Pancreas (tissue), 10 donors: Measurements from ENCODE around the gene ESPNL. TPM values are rescaled to one million over a fixed set of nuclear protein-coding genes. Genes with fewer than 3 reads are reported as not detected.
A peak's percentile ranks its signal among the peaks of the same experiment; 100 is the strongest.

Source experiments
- ATAC-seq, 4 donors: fragments of 200-7000 bp; cut with Tn5 transposase; one replicate each; pipeline versions ENCODE4 v1.8.0 to v1.9.1; 2020; ENCODE audit warnings: mild to moderate bottlenecking in 4 of 4, moderate library complexity in 4 of 4
- DNase-seq, 6 donors: peaks; one replicate each; pipeline ENCODE4 v3.0.0-alpha.2; 2020
- FAIRE-seq: peaks from 2 replicates; lab custom pipeline; 2012; peaks lifted over from hg19 to GRCh38; lab: Jason Lieb, UNC
- H3K27ac ChIP-seq, 4 donors: fragments of 200-600 bp; sonication (generic); 1 replicate in 3 of 4; 2 replicates in 1 of 4; pipeline versions ENCODE4 v1.5.0 to v1.8.0; 2020
- H3K27me3 ChIP-seq, 4 donors: fragments of 200-600 bp; one replicate each; pipeline ENCODE4 v1.8.0; 2021
- H3K36me3 ChIP-seq, 3 donors: fragments of 200-600 bp; sonication (generic) in 1 of 3; one replicate each; pipeline versions ENCODE4 v1.5.0 to v1.8.0; 2020 to 2021
- H3K4me1 ChIP-seq, 3 donors: fragments of 200-600 bp; one replicate each; pipeline ENCODE4 v1.8.0; 2021
- H3K4me3 ChIP-seq, 4 donors: fragments of 200-600 bp; sonication (generic) in 2 of 4; one replicate each; pipeline versions ENCODE4 v1.5.0 to v1.8.0; 2020 to 2021
- H3K9me3 ChIP-seq, 4 donors: fragments of 200-600 bp; one replicate each; pipeline ENCODE4 v1.8.0; 2021
- WGBS, 2 donors: extraction: QIAGEN DNeasy Blood & Tissue Kit; methylation state at CpG; one replicate each; pipeline ENCODE4 v1.1.7; 2013; 5-methylcytosine and 5-hydroxymethylcytosine counted together
- intact Hi-C, 3 donors: fragments of 100-400 bp; cut with DNase I; formaldehyde crosslinking; loops; one replicate each; pipeline versions ENCODE4 v1.11.1 to v1.14.2; 2022
- polyA plus RNA-seq, 2 donors: library from polyadenylated mRNA; stranded (reverse); fragments of 200-250 nt; gene quantifications; one replicate each; pipeline ENCODE4 v1.2.3, GENCODE V29; 2013
- total RNA-seq, 6 donors: library from RNA; stranded (reverse); fragmentation: NEBNext Ultra II Directional in 4 of 6; extraction: Animal tissue kit (Norgen Biotek cat#: 25700) in 4 of 6; gene quantifications; one replicate each; pipeline versions ENCODE4 v1.2.1 to v1.2.4, GENCODE V29; 2021 to 2023
- TF ChIP-seq, protein P1 (sequence below), 4 donors: fragments of 200-600 bp; sonication (generic) in 3 of 4; IDR thresholded peaks; one replicate each; pipeline versions ENCODE4 v1.5.0 to v1.8.0; 2021; ENCODE audit warnings: antibody characterized with exemption in 4 of 4
- donor health status: healthy with polysubstance abuse.
- donor health status: DM: no; HTN: no; CAD: no; lungs with moderate emphysema.
- donor health status: DM: no; HTN: no; CAD: no.
- donor health status: control.
- donor health status: control.
- donor health status: Bipolar disorder and iron deficiency.
- donor health status: DM: yes; HTN: yes; CAD: no.
- donor health status: DM: no; HTN: no; CAD: no.
- donor health status: DM: no; HTN: no; CAD: no.
- donor health status: DM: yes; HTN: yes; CAD: no.

Gene ESPNL
- total and polyA plus RNA-seq, 8 donors: 0.05 to 0.72 (median 0.25) TPM; not detected in 1

DNA sequence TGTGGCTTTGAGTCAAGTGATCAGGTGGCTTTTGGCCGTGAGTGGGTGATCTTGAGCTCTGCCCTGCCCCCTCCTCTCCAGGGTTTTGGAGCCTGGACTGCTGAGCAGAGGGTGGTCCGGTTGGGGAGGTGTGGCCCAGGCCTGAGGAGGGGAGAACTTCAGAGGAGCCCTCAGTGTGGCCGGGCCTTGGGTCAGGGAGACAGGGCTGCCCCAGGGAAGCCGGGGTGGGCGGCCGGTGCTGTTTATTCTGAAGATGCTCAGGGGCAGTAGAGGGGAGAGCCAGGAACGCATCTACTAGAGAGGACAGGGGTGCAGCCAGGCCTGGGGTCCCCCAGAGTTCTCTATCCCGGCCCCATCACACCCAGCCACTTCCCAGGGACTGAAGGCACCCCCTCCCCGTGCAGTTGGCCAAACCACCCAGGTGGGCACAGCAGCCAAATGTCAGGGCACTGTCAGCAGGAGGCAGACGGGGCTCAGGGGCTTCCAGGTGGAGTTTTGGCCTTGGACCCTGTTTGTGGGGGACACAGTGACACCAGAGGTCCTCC is 59.6 kb downstream of the ESPNL start:
- TF ChIP-seq, protein P1, sequence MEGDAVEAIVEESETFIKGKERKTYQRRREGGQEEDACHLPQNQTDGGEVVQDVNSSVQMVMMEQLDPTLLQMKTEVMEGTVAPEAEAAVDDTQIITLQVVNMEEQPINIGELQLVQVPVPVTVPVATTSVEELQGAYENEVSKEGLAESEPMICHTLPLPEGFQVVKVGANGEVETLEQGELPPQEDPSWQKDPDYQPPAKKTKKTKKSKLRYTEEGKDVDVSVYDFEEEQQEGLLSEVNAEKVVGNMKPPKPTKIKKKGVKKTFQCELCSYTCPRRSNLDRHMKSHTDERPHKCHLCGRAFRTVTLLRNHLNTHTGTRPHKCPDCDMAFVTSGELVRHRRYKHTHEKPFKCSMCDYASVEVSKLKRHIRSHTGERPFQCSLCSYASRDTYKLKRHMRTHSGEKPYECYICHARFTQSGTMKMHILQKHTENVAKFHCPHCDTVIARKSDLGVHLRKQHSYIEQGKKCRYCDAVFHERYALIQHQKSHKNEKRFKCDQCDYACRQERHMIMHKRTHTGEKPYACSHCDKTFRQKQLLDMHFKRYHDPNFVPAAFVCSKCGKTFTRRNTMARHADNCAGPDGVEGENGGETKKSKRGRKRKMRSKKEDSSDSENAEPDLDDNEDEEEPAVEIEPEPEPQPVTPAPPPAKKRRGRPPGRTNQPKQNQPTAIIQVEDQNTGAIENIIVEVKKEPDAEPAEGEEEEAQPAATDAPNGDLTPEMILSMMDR (IDR thresholded peaks at IDR 0.05): no peak
- Histone ChIP-seq H3K27ac (no peak overlapping the region), H3K27me3 (no peaks in the 10 kb centered on the region), H3K4me3 (no peak overlapping the region), H3K9me3 (no peaks in the 10 kb centered on the region), H3K36me3 (no peaks in the 10 kb centered on the region), H3K4me1 (no peaks in the 10 kb centered on the region)
- no peak for FAIRE-seq
- WGBS, 2 donors: 69 to 80% methylated on average over 8 to 10 of the region's 10 CpGs
- intact Hi-C loops: no loop called here
- ATAC-seq: no peak
- DNase-seq: peak in 3 of 6 donors; percentile 25 to 62 (median 53)

DNA sequence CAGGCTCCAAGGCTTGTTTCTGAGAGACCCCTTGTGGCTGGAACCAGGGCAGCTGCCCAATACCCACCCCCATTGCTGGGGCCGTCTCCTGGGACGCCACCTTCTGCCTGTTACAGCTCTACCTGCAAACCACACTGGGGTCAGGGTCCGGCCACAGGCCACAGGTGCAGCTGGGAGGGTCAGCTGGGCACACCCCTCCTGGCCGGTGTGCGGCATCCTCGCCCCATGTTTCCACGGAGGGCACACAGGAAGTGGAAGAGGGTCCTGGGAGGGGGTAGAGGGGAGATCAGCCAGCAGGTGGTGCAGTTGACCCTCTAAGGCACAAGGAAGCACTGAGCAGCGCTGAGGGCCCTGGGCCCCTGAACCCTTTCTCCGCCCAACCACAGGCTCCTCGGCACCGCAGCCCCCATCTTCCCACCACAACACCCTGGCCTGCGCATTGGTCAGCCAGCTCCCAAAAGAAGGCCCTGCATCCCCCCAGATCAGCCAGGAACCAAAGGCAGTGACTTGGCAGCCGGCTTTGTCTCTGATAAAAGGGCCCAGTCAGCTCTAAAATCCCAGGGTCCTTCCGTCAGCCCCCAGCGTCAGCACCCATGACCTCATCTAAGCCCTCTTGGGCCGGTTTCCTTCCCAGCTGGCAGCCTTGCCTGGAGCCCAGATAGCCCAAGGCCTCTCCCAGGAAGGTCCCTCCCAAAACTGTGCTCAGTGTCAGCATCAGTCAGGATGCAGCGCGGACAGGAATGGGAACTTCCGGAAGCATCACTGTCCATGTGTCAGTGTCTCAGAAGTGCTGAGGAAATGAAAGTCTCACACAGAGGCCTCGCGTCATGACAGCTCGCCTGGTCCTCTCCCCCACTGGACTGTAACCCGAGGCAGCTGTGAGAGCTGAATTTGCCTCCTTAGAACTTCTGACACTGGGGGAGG is 60.3 kb downstream of the ESPNL start:
- 80 to 89% methylated on average over 23 of the region's 23 CpGs for WGBS, 2 donors
- TF ChIP-seq, protein P1 (IDR thresholded peaks at IDR 0.05): no peak
- ATAC-seq (no peak), FAIRE-seq (no peak), DNase-seq (peak in 2 of 6 donors; percentile 49 to 74)
- Histone ChIP-seq H3K4me1 (no peaks in the 10 kb centered on the region), H3K9me3 (no peaks in the 10 kb centered on the region), H3K36me3 (no peaks in the 10 kb centered on the region), H3K4me3 (no peak overlapping the region), H3K27me3 (no peaks in the 10 kb centered on the region), H3K27ac (no peak overlapping the region)
- intact Hi-C loops: no loop called here

DNA sequence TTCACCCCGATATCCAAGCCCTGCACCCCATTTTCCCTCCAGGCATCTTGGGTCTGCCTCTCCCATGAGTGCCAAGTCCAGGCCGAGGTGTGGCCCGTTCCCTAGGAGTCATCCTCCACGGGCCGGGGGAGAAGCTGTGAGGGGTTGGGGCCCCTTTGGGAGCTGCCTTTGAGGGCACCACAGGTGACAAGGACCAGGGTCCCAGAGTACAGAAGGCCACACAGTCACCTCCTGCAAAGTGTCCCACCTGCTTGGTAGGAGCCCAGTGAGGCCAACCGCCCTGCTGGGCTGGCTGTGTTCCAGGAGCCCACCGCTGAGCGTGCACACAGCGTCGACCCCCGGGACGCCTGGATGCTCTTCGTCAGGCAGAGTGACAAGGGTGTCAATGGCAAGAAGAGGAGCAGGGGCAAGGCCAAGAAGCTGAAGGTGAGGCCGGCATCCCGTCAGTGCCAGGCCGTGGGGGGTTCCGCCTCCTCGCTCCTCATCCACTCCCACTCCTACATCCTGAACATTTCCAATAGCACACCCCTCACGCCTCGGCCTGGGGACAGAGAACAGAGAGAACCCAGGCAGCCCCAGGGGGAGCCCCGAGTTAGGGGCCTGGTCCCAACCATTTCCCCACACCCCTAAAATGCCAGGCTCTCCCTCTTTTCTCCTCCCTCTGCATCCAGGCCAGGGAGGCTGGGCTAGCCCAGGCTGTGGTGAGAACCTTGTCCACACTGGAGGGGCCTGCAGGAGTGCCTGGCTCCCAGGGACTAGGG is 61.3 kb downstream of the ESPNL start:
- TF ChIP-seq, protein P1 (IDR thresholded peaks at IDR 0.05): no peak
- ATAC-seq (no peak), DNase-seq (peak in 2 of 6 donors; percentile 51 to 58), FAIRE-seq (no peak)
- Histone ChIP-seq H3K27ac (no peak overlapping the region), H3K27me3 (no peaks in the 10 kb centered on the region), H3K36me3 (no peaks in the 10 kb centered on the region), H3K4me3 (no peak overlapping the region), H3K4me1 (no peaks in the 10 kb centered on the region), H3K9me3 (no peaks in the 10 kb centered on the region)
- WGBS, 2 donors: 82 to 86% methylated on average over 21 of the region's 21 CpGs
- intact Hi-C loops: no loop called here

DNA sequence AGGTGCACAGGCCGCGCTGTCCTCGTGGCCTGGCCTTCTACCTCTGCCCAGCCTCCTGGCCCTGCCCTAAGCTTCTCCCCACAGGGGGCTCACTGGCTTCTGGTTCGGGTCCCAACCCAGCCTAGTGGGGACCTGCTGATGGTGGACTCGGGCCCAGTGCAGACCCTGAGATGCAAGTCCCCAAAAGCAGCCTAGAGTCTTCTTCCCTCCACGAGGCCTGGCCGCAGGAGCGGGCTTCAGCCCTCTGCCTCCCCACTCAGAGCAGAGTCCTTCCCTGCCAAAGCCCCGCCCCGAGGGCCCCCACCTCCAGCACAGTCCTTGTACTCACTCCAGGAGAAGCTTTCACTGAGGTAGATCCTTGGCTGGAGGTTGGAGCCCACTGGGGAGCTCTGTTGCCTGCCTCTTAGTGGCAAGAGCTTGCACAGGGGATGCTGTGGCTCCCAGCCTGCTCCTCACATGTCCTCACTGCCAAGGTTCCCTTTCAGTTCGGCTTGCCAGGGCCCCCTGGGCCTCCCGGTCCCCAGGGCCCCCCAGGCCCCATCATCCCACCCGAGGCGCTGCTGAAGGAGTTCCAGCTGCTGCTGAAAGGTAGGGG is 62.2 kb downstream of the ESPNL start:
- DNase-seq (peak in 1 of 6 donors; percentile 50), ATAC-seq (no peak)
- 76 to 80% methylated on average over 14 of the region's 14 CpGs for WGBS, 2 donors

More for the DNA sequence above, 62.2 kb downstream of the ESPNL start:
- Histone ChIP-seq H3K4me3 (no peak overlapping the region), H3K27ac (no peak overlapping the region), H3K27me3 (no peaks in the 10 kb centered on the region), H3K9me3 (no peaks in the 10 kb centered on the region), H3K4me1 (peaks cover 0 to 4% (median 0%) of the 10 kb centered on the region in 3 donors), H3K36me3 (no peaks in the 10 kb centered on the region)
- no peak for FAIRE-seq
- TF ChIP-seq, protein P1 (IDR thresholded peaks at IDR 0.05): no peak
- intact Hi-C loops: no loop called here
